Tibial nerve (tissue), 3 donors: ENCODE results near the gene AKT1S1.

Experiments
- CTCF ChIP-seq, 5 experiments: fragments of 200-600 bp in 3 of 5; fragments of 450-650 bp in 2 of 5; sonication (generic) in 3 of 5; IDR thresholded peaks; one replicate each; pipeline ENCODE4 v1.5.1; 2016 to 2019; ENCODE audit warnings: antibody characterized with exemption in 5 of 5, mild to moderate bottlenecking in 3 of 5, moderate library complexity in 2 of 5
- POLR2A ChIP-seq, 2 donors: fragments of 450-650 bp; IDR thresholded peaks; one replicate each; pipeline ENCODE4 v1.6.1; 2017; ENCODE audit warnings: antibody characterized with exemption in 2 of 2, mild to moderate bottlenecking in 2 of 2, moderate library complexity in 2 of 2

GRCh38 chr19:49859682-49860335, 17.3 kb downstream of the AKT1S1 start:
- TF ChIP-seq CTCF (IDR thresholded peaks at IDR 0.05) = no peak
- TF ChIP-seq POLR2A (IDR thresholded peaks at IDR 0.05) = no peak
